DMS53 treated with DMSO at 0.1 percent for 48 hours (cell line): ENCODE results near the gene TBR1.

Source experiments
- DNase-seq: peaks from one replicate; lab custom pipeline; 2025; ENCODE audit not compliant: unreplicated experiment; lab: John Stamatoyannopoulos, UW

The TBR1 gene

GRCh38 chr2:161415987-161416707, at the start of gene TBR1:
Gene TBR1, plus strand, starts transcription at chr2:161416297. Its CDS starts 114 bp downstream, at chr2:161416411.
- DNase-seq = peak; percentile 50

GRCh38 chr2:161367675-161368074, 48.4 kb upstream of the TBR1 start:
- DNase-seq = no peak

GRCh38 chr2:161369311-161369710, 46.8 kb upstream of the TBR1 start:
- no peak for DNase-seq

- DNase-seq = no peak
These were observed 45.1 kb upstream of the TBR1 start for GRCh38 chr2:161370981-161371380.

- no peak for DNase-seq
These were observed 44.2 kb upstream of the TBR1 start for GRCh38 chr2:161371869-161372268.

GRCh38 chr2:161373942-161374341, 42.2 kb upstream of the TBR1 start:
- no peak for DNase-seq

- no peak for DNase-seq
These were observed 41.7 kb upstream of the TBR1 start for GRCh38 chr2:161374446-161374845.

GRCh38 chr2:161379740-161380139, 36.4 kb upstream of the TBR1 start:
- DNase-seq = no peak

GRCh38 chr2:161381546-161381945, 34.6 kb upstream of the TBR1 start:
- DNase-seq = no peak

- DNase-seq = no peak
These were observed 33.4 kb upstream of the TBR1 start for GRCh38 chr2:161382747-161383146.

GRCh38 chr2:161384864-161385263, 31.2 kb upstream of the TBR1 start:
- no peak for DNase-seq

- DNase-seq = no peak
These were observed 29.8 kb upstream of the TBR1 start for GRCh38 chr2:161386228-161386824.

- DNase-seq = no peak
These were observed 27.8 kb upstream of the TBR1 start for GRCh38 chr2:161388146-161388779.

GRCh38 chr2:161391737-161392506, 24.2 kb upstream of the TBR1 start:
- DNase-seq = no peak

GRCh38 chr2:161400076-161400475, 16.0 kb upstream of the TBR1 start:
- no peak for DNase-seq

GRCh38 chr2:161402297-161402696, 13.8 kb upstream of the TBR1 start:
- DNase-seq = no peak

GRCh38 chr2:161406316-161406715, 9.8 kb upstream of the TBR1 start:
- no peak for DNase-seq

GRCh38 chr2:161407597-161407996, 8.5 kb upstream of the TBR1 start:
- DNase-seq = no peak

- DNase-seq = no peak
These were observed 6.7 kb upstream of the TBR1 start for GRCh38 chr2:161409308-161409907.

- no peak for DNase-seq
These were observed 3.8 kb upstream of the TBR1 start for GRCh38 chr2:161412346-161412745.
